OCI-LY7 (cell line): ENCODE data around the gene CRADD. TPM values are rescaled to one million over a fixed set of nuclear protein-coding genes. Genes with fewer than 3 reads are reported as not detected.

Experiments
- BruUV-seq: library from RNA; stranded (reverse); fragments of 400-500 nt; replicated peaks from 2 replicates; lab custom pipeline; 2021; lab: Mats Ljungman, UMichigan
- CTCF ChIA-PET: fragments of 300-600 bp; sonication (Branson Sonifier 250); formaldehyde crosslinking; loops from one replicate; lab custom pipeline; 2022; ENCODE audit warnings: antibody characterized with exemption; ENCODE audit not compliant: unreplicated experiment; lab: Charles Lee
- POLR2A ChIA-PET: fragments of 300-600 bp; sonication (Branson Sonifier 250); formaldehyde crosslinking; loops from one replicate; lab custom pipeline; 2022; ENCODE audit warnings: antibody characterized with exemption; lab: Charles Lee
- DNase-seq: peaks from one replicate; pipeline ENCODE4 v3.0.0-alpha.2; 2015; ENCODE audit warnings: low spot score
- H2AFZ ChIP-seq: fragments of 200-600 bp; sonication (generic), shearing (Covaris generic); 2 replicates; pipeline ENCODE4 v1.6.1; 2014; ENCODE audit warnings: mild to moderate bottlenecking, antibody characterized with exemption, low read length, moderate library complexity
- H3K27ac ChIP-seq: fragments of 200-600 bp; sonication (generic); 2 replicates; pipeline ENCODE4 v1.5.1; 2014; ENCODE audit warnings: mixed run types, low read depth, mild to moderate bottlenecking, moderate library complexity, low read length, inconsistent platforms; ENCODE audit not compliant: poor library complexity, severe bottlenecking
- H3K36me3 ChIP-seq: fragments of 200-600 bp; sonication (generic); 2 replicates; pipeline ENCODE4 v1.6.1; 2014; ENCODE audit warnings: mild to moderate bottlenecking, antibody characterized with exemption, low read length, moderate library complexity, mixed read lengths; ENCODE audit not compliant: insufficient read depth
- H3K4me1 ChIP-seq: fragments of 200-600 bp; sonication (generic); 2 replicates; pipeline ENCODE4 v1.5.1; 2014; ENCODE audit warnings: mild to moderate bottlenecking, low read length; ENCODE audit not compliant: insufficient read depth, poor library complexity, severe bottlenecking
- H3K4me2 ChIP-seq: fragments of 200-600 bp; sonication (generic); 2 replicates; pipeline ENCODE4 v1.6.1; 2014; ENCODE audit warnings: mild to moderate bottlenecking, low read length
- H3K4me3 ChIP-seq: fragments of 200-600 bp; sonication (generic); 2 replicates; pipeline ENCODE4 v1.5.1; 2014; ENCODE audit warnings: mild to moderate bottlenecking, low read depth, low read length; ENCODE audit not compliant: poor library complexity, severe bottlenecking
- H3K79me2 ChIP-seq: fragments of 200-600 bp; sonication (generic); 2 replicates; pipeline ENCODE4 v1.6.1; 2016; ENCODE audit warnings: low read depth, mild to moderate bottlenecking, low read length, moderate library complexity, mixed read lengths; ENCODE audit not compliant: insufficient read depth
- H3K9me2 ChIP-seq: fragments of 200-600 bp; sonication (generic); 2 replicates; pipeline ENCODE4 v1.6.1; 2016; ENCODE audit warnings: mild to moderate bottlenecking, low read length, mixed read lengths; ENCODE audit not compliant: insufficient read depth
- H3K9me3 ChIP-seq: fragments of 200-600 bp; sonication (generic); 2 replicates; pipeline ENCODE4 v1.6.1; 2014; ENCODE audit warnings: mild to moderate bottlenecking, mixed run types, low read length, mixed read lengths
- H4K20me1 ChIP-seq: fragments of 200-600 bp; sonication (generic); 2 replicates; pipeline ENCODE4 v1.6.1; 2014; ENCODE audit warnings: mild to moderate bottlenecking, antibody characterized with exemption, low read length, moderate library complexity, mixed read lengths; ENCODE audit not compliant: insufficient read depth
- CTCF ChIP-seq: fragments of 200-600 bp; sonication (generic); conservative IDR thresholded peaks from 2 replicates; pipeline ENCODE4 v1.5.1; 2014; ENCODE audit warnings: mild to moderate bottlenecking, antibody characterized with exemption, low read length, moderate library complexity, mixed read lengths
- EZH2phosphoT487 ChIP-seq: fragments of 200-600 bp; sonication (generic); IDR thresholded peaks from 2 replicates; pipeline ENCODE4 v1.6.1; 2018; ENCODE audit warnings: low read depth, borderline replicate concordance, mild to moderate bottlenecking, mixed run types, antibody characterized with exemption, low read length, moderate library complexity, mixed read lengths
- intact Hi-C: fragments of 100-400 bp; cut with micrococcal nuclease; formaldehyde crosslinking; loops from one replicate; pipeline ENCODE4 v1.10.0; 2022; ENCODE audit not compliant: unreplicated experiment
- total RNA-seq, 2 experiments: library from RNA; depleted of rRNA in 1 of 2; stranded (reverse); fragments of >200 nt in 1 of 2; shearing (Covaris generic) in 1 of 2; gene quantifications; 2 replicates each; pipeline ENCODE4 v1.2.3, GENCODE V29; 2014 to 2022

CRADD gene
- total RNA-seq, 2 experiments from 2014 or later: 10.5 to 16.8 TPM

DNA sequence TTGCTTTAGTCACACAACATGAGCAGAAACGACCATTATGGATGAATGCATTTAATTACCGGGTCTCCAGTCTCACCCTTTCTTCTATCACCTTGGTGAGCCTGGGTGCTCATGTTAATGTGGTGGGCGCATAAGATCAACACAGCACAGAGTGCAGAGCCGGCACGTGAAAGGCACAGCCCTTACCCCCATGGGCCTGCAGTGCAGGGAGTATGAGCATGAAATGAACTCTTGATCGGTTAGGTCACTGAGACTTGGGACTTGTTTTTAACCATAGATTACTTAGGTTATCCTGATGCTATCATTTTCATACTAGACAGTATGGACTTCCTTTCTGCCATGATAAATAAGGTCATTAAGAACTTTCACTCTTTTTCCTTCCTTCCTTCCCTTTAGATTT lies 156.8 kb downstream of the CRADD start:
- no peak for DNase-seq
- H3K4me3 ChIP-seq: no peak overlapping the region
- no TSS peak for BruUV-seq
- H3K4me2 ChIP-seq: no peak overlapping the region
- H3K27ac ChIP-seq: no peak overlapping the region
- H3K9me3 ChIP-seq: no peaks in the 10 kb centered on the region
- H2AFZ ChIP-seq: no peak overlapping the region
- ChIA-PET POLR2A (no interaction called here), CTCF (no interaction called here)
- no peaks in the 10 kb centered on the region for H4K20me1 ChIP-seq
- no peaks in the 10 kb centered on the region for H3K79me2 ChIP-seq
- no peaks in the 10 kb centered on the region for H3K4me1 ChIP-seq
- TF ChIP-seq EZH2phosphoT487 (no peak), CTCF (no peak)
- intact Hi-C loops: no loop called here
- no peaks in the 10 kb centered on the region for H3K9me2 ChIP-seq
- no peaks in the 10 kb centered on the region for H3K36me3 ChIP-seq

DNA sequence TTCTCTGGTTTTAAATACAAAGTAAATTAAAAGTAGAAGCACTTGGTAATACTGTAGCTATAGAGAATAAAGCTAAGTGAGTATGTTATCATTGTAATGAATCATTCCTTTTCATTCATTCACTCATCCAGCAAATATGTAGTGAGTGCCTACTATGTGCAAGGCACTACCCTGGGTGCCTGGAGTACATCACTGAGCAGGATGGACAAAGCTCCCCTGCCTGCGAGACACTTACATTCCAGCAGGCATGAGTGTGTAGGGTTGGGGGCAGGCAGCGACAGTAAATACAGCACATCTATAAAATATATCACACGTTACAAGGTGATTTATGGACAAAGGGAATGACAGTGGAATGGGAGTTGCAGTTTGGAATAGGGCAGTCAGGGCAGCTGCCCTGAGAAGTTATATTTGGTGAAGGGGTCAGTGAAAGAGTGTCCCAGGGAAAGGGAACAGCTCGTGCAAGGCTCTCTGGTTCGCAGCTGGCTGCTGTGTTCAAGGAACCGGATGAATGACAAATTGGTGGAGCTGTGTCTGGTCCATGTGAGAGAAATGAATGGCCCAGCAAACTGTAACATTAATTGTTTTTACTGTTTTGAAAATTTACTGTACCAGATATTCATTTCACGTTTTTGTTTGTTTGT lies 159.6 kb downstream of the CRADD start:
- CTCF ChIA-PET: no interaction called here

More for the DNA sequence above, 159.6 kb downstream of the CRADD start:
- no TSS peak for BruUV-seq
- Histone ChIP-seq H3K36me3 (no peaks in the 10 kb centered on the region), H3K27ac (no peak overlapping the region), H2AFZ (no peak overlapping the region), H3K79me2 (no peaks in the 10 kb centered on the region), H3K9me2 (no peaks in the 10 kb centered on the region), H3K4me1 (no peaks in the 10 kb centered on the region), H3K4me2 (no peak overlapping the region), H3K4me3 (no peak overlapping the region), H3K9me3 (no peaks in the 10 kb centered on the region), H4K20me1 (no peaks in the 10 kb centered on the region)
- POLR2A ChIA-PET: interaction anchor here (0.6 kb wide), 1 partner anchor 46 kb away, joined by 3 read pairs; no protein-coding TSS in a partner anchor
- intact Hi-C loops: no loop called here
- DNase-seq: no peak
- TF ChIP-seq EZH2phosphoT487: no peak
- no peak for TF ChIP-seq CTCF
